ENCODE data around the gene ALDH6A1.
"Not testable (repeated sequence)": the region's sequence is repeated elsewhere in the genome, so short reads cannot be mapped to it uniquely, and the experiment has no call there.

The ALDH6A1 gene

DNA sequence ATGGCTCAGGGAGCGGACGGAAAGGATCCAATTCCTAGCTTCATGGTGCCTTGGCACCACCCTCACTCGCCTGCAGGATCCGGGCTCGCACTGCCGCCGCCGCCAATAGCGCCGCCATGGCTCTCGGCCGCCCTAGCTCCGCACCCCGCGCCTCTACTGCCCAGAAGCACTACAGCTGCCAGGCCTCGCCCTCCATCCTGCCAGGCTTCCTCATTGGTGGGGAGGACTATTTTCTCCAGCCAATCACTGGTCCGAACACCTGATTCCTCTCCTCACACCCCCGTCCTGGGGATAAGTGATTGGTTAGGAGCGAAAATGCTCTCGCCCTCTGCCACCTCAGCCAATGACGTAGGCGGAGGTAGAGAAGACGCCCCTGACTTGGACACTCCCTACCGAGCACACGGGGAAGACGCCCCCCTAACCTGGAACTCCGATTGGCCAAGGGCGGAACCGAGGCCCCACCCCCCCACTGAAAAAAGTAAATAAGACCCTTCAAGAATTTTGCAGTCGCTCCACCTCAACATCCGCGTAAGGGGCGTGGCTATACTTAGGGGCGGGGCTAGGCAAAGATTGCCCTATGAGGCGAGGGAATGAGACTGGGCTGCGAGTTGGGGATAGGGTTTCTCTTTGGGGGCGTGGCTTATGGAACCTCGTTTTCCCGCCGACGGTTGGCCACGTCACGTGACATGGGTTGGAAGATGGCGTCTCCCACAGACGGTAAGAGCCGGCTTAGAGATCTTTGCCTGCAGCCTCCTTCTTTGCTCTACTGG is at the start of gene ALDH6A1, which contains the start of gene LIN52:
ALDH6A1 (minus strand) TSS at position 177 of the 770 bp plus-strand sequence; CDS start at position 118, 59 bp downstream.
LIN52 (plus strand) TSS at position 680 of the 770 bp plus-strand sequence; CDS start at position 699, 19 bp downstream.
- peak; percentile 99 for DNase-seq

DNA sequence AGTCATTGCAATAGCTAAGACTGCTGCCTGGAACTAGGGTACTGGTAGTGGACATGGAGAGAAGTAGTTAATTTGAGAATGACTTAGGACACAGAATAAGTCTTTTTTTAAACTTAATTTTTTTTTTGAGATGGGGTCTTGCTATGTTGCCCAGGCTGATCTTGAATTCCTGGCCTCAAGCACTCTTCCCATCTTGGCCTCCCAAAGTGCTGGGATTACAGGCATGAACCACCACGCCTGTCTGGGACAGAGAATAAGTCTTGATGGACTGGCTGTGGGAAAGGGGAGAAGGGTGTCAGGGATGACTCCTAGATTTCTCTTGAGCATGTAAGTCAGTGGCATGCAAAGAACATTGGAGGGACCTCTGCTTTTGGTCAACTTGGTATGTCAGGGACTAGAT is 43.4 kb upstream of the ALDH6A1 start:
- DNase-seq, result no peak

DNA sequence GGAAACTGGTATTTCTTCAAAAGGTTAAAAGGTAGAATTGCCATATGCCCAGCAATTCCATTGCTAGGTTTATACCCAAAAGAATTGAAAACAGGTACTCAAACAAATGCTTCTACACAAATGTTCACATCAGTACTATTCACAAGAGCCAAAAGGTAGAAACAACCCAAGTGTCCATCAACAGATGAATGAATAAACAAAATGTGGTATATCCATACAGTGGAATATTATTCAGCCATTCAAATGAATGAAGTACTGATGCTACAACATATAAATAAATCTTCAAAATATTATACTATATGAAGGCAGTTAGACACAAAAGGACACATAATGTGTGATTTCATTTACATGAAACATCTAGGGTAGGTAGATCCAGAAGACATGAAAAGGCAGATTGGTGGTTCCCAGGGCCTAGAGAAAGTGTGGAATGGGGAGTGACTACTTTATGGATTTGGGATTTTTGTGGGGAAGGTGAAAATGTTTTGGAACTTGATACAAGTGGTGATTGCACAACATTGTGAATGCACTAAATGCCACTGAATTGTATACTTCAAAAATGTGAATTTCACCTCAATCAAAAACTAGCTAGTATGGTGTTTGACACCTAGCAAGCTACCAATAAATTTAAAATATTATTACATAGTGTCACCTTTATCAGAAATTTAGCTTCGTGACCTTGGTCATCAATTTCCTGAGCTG is 42.2 kb upstream of the ALDH6A1 start:
- no peak for DNase-seq

DNA sequence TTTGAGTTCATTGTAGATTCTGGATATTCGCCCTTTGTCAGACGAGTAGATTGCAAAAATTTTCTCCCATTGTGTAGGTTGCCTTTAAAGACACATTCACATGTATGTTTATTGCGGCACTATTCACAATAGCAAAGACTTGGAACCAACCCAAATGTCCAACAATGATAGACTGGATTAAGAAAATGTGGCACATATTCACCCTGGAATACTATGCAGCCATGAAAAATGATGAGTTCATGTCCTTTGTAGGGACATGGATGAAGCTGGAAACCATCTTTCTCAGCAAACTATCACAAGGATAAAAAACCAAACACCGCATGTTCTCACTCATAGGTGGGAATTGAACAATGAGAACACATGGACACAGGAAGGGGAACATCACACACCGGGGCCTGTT is 41.2 kb upstream of the ALDH6A1 start:
- not testable (repeated sequence) for DNase-seq

DNA sequence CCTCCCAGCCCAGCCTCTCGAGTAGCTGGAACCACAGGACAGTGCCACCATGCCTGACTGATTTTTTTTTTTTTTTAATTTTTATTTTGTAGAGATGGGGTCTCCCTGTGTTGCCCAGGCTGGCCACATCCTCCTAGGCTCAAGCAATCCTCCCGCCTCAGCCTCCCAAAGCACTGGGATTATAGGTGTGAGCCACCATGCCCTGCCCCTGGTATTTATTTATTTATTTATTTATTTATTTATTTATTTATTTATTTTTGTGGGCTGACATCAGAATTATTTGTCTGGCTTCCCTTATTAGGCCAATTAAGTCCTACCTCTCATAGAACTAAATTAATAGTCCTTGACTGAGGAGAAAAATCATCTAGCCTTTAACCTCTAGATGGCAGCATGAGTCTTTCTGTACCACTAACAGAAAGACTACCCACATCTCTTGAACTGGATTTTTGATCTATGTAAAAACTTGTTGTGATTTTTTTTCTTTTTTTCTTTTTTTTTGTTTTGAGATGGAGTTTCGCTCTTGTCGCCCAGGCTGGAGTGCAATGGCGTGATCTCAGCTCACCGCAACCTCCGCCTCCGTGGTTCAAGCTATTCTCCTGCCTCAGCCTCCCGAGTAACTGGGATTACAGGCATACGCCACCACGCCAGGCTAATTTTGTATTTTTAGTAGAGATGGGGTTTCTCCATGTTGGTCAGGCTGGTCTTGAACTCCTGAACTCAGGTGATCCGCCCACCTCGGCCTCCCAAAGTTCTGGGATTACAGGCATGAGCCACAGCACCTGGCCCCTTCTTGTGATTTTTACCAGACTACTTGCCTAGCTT is 27.4 kb upstream of the ALDH6A1 start:
- DNase-seq, result peak; percentile 65

DNA sequence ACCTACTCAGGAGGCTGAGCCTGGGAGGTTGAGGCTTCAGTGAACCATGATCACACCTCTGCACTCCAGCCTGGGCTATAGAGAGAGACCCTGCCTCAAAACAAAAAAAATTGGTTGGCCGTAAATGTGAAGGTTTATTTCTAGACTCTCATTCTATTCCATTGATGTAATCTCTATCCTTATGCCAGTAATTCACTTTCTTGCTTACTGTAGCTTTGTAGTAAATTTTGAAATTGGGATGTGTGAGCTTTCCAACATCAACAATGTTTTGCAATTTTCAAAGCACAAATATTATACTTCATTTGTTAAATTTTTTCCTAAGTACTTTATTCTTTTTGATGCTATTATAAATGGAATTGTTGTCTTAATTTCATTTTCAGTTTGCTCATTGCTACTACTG is 25.1 kb upstream of the ALDH6A1 start:
- DNase-seq, result no peak

DNA sequence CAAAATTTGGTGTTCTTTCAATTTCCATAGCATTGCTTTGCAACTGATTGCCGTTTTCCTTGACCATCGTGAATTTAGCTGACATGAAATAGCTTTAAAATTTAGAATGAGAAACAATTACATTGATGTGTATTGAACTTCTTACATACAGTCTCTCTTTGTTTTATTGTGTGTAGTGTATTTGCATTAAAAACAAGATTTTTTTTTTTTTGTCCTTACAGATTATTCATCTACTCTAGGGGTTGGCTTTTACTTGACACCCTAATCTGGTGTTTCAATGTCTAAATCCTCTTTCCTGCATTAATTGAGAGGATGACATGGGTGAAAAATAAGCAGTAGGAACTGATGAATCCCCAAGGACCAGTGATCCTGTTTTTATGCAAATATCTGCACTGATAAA is 21.1 kb upstream of the ALDH6A1 start:
- no peak for DNase-seq

DNA sequence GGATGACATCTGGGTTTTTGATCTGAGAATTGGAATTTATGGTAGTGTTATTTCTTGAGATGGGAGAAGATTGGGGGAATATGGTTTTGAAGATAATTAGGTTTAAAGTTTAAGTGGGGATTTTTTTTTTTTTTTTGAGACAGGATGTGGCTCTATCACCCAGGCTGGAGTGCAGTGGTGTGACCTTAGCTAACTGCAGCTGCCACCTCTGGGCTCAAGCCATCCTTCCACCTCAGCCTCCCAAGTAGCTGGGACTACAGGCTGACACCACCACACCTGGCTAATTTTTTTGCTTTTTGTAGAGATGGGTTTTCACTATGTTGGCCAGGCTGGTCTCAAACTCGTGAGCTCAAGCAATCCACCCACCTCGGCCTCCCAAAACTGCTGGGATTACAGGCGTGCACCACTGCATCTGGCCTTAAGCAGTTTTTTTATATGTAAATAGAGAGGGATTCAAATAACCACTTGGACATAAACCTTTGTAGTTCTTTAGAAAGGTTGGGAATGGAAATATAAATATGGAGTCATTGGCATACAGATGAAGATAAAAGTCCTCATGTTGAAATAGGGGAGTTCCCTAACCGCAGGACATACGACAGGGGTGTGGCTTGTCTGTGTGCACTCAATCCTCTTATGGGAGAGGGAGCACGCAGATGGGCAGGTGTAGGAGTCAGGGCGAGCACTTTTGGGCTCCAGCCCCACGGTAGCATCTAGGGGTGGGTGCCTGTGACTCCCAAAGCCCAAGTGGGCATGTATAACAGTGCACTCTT is 5.2 kb upstream of the ALDH6A1 start:
- no peak for DNase-seq

DNA sequence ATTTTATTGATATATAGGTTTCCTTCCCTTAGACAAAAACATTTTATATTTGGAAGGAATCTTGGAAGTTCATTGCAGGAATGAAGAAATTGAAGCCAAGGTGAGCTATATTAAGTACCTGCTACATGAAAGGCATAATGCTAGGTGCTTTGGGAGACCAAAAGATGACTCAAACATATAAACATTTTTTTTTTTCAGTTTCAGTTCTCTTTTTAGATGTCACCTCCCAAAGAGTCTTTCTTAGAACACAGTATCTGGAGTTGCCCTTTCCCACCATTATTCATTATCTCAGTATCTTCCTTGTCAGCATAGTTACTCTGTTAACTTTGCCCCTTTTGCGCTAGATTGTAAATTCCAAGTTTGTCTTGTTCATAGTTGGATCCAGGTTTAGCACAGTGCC is 1.6 kb upstream of the ALDH6A1 start:
- peak; percentile 1 for DNase-seq

DNA sequence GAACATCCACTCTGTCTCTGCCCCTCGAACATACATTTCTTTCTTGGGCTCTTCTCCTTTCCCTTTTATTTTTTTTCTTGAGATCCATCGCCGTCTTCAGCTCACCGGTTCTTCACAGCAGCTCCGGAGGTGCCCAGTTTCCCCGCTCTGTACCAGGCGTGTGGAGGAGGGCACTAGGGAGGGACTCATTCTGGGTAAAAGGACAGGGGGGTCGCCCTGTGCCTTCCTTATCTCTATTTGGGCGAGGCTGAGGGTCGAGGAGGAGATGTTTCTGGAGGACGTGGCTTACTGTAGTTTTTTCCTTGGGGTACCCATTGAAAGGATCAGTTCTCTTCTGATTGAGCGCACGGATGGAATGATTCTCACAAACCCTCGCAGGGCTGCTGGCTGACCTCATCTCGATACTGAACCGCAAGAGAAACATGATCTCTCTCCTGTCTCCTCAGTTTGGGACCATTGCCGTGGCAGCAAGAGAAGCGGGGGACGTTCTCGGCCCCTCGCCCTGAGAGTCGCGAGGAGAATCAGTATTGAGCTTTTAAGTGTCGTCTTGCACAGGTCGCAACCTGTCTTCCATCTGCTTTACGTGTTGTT is 889 bp upstream of the ALDH6A1 start:
- peak; percentile 66 for DNase-seq

DNA sequence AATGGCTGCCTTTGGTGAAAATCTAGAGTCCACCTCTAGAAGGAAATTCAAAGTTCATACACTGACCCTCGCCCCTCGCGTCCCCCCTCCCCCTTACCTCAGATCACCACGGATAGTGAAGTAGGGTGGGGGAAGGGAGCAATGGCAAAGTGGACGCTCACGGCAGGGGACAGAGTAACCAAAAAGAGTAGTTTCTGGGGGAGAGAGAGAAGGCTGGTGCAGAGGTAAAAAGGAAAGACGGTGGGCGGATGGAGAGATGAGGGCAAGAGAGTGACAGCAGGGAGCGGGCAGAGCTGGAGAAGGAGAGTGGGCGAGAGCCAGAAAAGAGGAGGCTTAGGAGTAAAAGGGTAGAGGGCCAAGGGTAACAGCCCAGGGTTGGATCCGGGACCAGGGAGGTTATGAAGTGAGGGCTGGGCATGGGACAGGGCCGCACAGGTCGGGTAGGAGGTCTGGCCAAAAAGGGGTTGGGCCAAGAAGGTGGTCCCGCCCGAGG is 423 bp downstream of the ALDH6A1 start:
- no peak for DNase-seq

DNA sequence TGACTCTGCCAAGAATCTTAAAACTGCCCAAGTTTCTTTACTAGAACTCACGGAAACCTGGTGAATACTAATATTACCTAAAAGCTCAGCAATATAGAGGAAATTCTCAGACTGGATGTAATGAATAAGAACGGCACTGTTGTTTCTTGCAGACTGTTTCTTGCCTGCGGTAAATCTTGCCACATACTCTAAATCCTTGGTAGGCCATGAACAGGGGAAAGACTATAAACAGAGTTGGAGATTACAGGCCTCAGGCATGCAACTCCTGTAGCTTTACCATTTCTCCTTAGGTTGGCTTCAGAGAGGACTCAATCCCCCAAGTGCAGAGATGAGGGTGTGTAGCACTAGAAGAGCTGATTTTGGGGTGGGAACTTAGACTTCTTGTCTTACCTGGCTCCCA is 1.1 kb downstream of the ALDH6A1 start:
- DNase-seq, result no peak

DNA sequence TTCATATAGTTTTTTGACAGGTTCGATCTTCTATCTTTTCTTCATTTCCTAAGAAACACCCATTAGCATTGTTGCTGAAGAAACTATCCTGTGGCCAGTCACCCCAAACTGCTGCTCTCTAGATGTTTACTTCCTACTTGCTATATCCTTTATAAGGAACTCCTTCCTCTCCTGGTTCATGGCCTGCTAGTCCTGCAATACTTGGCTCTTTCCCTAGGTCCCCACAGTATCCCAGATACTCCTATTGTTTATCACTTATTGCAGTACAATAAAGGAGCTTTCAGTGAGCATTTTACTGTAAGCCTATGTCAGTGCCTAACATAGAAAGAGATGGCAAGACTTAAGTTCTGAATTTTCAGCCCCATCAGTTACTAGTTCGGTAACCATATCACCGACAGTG is 2.8 kb downstream of the ALDH6A1 start:
- peak; percentile 12 for DNase-seq

DNA sequence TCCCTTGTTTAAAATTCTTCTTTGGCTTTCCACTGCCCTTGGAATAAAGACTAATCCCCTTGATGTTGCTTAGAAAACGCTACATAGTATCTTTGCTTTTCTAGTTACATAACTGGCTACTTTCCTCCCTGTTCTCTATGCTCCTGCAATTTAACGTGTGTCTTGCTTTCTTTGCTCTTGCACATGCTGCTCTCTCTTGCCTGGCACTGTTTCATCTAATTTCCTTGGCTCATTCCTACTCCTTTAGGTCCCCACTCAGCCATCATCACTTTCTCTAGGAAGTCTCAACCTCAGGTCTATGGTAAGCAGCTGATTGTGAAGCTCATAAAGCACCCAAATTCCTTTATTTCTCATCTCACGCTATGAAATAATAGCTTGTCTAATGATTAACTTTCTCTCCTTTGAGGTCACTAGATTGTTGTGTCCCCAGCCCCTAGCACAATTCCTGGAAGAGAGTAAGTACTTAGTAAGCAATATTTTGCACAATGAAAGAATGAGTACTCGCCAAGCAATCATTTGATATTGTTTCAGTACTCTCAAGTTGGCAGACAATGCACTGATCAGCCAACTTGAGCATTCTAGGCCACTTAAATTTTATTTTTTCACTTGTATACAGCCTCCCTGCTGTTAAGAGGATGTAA is 3.3 kb downstream of the ALDH6A1 start:
- peak; percentile 79 for DNase-seq

DNA sequence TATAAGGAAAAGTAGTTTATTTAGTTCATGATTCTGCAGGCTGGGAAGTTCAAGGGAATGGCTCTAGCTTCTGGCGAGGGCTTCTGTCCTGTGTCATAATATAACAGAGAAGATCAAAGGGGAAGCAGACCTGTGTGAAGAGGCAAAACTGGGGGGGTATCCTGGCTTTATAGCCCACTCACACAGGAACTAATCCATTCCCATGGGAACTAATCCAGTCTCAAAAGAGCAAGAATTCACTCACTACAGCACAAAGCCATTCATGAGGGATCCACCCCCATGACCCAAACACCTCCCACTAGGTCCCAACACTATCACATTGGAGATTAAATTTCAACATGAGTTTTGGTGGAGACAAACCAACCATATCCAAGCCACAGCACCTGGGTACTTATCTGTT is 6.9 kb downstream of the ALDH6A1 start:
- DNase-seq, result no peak

DNA sequence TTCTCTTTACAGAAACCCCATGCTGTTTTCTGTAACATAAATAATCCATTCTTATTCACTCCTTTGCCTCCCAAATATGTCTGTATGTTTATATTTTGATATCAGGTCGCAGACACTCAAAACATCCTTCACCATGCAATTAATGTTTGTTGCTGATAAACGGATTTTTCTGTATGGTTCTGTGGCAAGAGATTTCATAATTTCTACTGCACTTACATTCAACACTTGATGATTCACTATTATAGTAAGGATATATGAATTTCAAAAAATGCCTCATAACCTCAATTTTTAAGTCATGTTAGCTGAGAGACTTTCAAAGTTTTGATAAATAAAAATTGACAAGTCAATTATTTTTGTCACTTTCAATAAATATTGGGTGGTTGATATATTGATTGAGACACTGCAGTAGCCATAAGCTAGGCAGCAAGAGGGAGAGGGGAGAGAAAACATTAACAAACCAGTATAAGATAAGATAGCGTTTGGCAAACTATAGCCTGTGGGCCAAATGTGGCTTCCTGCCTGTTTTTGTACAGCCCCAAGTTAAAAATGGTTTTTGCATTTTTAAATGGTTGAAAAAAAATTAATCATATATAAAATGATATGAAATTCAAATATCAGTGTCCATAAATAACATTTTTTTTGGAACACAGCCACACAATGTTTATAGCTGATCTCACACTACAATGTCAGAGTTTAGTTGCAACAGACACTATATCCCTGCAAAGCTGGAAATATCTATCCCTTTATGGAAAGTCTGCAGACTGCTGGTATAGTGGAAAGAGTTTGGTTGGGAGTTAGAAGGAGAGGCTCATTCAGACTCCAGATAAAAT is 18.3 kb downstream of the ALDH6A1 start:
- DNase-seq, result no peak

DNA sequence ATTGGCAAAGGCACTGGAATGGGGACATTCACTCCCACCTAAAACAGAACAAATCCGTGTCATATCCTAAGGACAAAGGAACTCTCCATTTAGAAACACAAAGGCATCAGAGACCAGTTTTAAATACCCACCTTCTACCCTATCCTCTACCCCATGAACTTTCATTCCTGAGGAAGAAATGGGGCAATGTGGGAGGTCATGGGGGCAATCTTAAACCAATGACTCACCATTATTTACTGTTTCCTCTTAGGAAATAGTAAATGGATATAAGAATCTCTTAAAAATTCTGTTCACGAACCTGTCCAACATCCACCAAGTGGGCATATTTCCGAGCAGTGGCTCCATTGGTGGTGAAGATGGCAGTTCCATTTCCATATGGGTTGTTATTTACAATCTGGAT is 19.4 kb downstream of the ALDH6A1 start:
- DNase-seq, result no peak

DNA sequence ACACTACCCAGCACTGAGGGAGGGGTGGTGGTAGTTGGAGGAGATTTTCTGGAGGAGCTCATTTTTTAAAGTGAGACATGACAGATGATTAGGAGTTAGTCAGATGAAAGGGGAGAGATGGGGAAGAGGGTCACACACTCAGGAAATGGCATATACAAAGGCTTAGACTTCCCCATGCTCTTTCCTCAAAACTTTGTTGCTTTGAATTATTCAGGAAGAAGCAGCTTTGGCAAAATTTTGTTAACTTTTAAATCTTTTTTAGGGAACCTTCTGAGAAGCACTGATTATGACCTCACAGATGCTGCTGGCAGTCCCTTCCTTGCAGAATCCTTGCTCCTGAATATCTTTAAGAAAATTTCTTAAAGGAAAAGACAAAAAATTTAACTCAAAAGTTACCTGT is 19.8 kb downstream of the ALDH6A1 start:
- DNase-seq, result no peak

DNA sequence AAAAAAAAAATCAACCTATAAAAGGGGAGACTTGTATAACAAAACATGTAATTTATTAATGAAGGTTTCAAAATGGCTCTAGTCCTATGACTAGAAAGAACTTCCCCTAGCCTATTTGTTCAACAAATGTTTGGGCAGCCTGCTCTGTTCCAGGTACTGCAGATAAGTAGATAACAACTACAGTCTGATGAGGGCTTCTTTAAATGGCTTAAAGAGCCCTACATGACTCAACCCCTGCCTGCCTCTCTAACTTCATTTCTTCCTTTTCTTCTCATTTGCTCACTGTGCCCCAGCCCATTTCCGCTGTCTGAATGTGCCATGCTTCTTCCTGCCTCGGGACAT is 21.5 kb downstream of the ALDH6A1 start:
- no peak for DNase-seq

DNA sequence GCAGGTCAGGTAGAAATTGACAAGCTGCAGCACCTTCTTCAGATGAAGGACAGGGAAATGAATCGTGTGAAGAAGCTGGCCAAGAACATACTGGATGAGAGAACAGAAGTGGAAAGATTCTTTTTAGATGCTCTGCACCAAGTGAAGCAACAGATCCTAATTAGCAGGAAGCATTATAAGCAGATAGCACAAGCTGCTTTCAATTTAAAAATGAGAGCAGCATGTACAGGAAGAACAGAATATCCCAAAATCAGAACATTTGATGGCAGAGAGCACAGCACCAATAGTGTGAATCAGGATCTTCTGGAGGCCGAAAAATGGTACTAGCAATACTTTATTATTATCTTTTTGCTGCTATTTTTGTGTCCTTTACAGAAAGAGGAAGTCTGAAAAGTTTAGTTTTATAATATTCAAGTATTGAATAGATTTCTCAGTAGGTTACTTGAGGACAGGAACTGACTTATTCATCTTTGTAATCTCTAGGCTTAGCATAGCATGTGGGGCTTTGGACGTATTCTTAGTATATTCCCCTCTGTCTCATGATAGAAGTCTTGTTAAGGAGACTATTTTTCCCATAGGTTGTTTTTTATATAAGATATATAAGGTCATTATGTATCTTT is 34.3 kb downstream of the ALDH6A1 start:
- no peak for DNase-seq
